ENCODE data around the gene OR2A2.
"Not testable (repeated sequence)": the region's sequence is repeated elsewhere in the genome, so short reads cannot be mapped to it uniquely, and the experiment has no call there.

The OR2A2 gene

GRCh38 chr7:144109283-144109682 lies at the start of gene OR2A2:
Gene OR2A2 (plus strand): TSS chr7:144109583. CDS start chr7:144109583, 0 bp downstream.
- no peak for DNase-seq

GRCh38 chr7:144063710-144064109 lies 45.7 kb upstream of the OR2A2 start:
- no peak for DNase-seq

- no peak for DNase-seq
Measured at GRCh38 chr7:144069511-144069910, 39.9 kb upstream of the OR2A2 start, which contains the start of gene OR2A25. Gene OR2A25 (plus strand): TSS chr7:144069811. CDS start chr7:144074220, 4,409 bp downstream.

GRCh38 chr7:144069953-144070352 lies 39.4 kb upstream of the OR2A2 start:
- DNase-seq: no peak

- DNase-seq: no peak
Measured at GRCh38 chr7:144074374-144074773, 35.0 kb upstream of the OR2A2 start.

GRCh38 chr7:144085978-144086377 lies 23.4 kb upstream of the OR2A2 start, which contains the start of gene OR2A12:
Gene OR2A12 (plus strand): TSS chr7:144086278. CDS start chr7:144095108, 8,830 bp downstream.
- DNase-seq: no peak

- no peak for DNase-seq
Measured at GRCh38 chr7:144086730-144087129, 22.7 kb upstream of the OR2A2 start.

GRCh38 chr7:144087230-144087629 lies 22.2 kb upstream of the OR2A2 start:
- no peak for DNase-seq

GRCh38 chr7:144090667-144091066 lies 18.7 kb upstream of the OR2A2 start:
- DNase-seq: no peak

- no peak for DNase-seq
Measured at GRCh38 chr7:144098776-144099175, 10.6 kb upstream of the OR2A2 start.

GRCh38 chr7:144100607-144101006 lies 8.8 kb upstream of the OR2A2 start:
- DNase-seq: no peak

GRCh38 chr7:144102041-144102440 lies 7.3 kb upstream of the OR2A2 start:
- no peak for DNase-seq

- no peak for DNase-seq
Measured at GRCh38 chr7:144105211-144105610, 4.2 kb upstream of the OR2A2 start.

- DNase-seq: no peak
Measured at GRCh38 chr7:144110272-144110671, 889 bp downstream of the OR2A2 start.

GRCh38 chr7:144113651-144114050 lies 4.3 kb downstream of the OR2A2 start:
- DNase-seq: no peak

- no peak for DNase-seq
Measured at GRCh38 chr7:144118341-144118740, 9.0 kb downstream of the OR2A2 start.

GRCh38 chr7:144122876-144123275 lies 13.5 kb downstream of the OR2A2 start, which contains the start of gene OR2A14:
Gene OR2A14 (plus strand): TSS chr7:144123176. CDS start chr7:144129113, 5,937 bp downstream.
- no peak for DNase-seq

- DNase-seq: peak; percentile 74 to 92 (median 82)
Measured at GRCh38 chr7:144127714-144128334, 18.4 kb downstream of the OR2A2 start.

- not testable (repeated sequence) for DNase-seq
Measured at GRCh38 chr7:144129601-144130000, 20.2 kb downstream of the OR2A2 start.

- DNase-seq: no peak
Measured at GRCh38 chr7:144130730-144131129, 21.3 kb downstream of the OR2A2 start.

GRCh38 chr7:144132262-144132661 lies 22.9 kb downstream of the OR2A2 start:
- DNase-seq: no peak

- DNase-seq: no peak
Measured at GRCh38 chr7:144133307-144133706, 23.9 kb downstream of the OR2A2 start.

GRCh38 chr7:144134116-144134515 lies 24.7 kb downstream of the OR2A2 start:
- DNase-seq: no peak

GRCh38 chr7:144137501-144137900 lies 28.1 kb downstream of the OR2A2 start:
- DNase-seq: no peak

GRCh38 chr7:144142187-144142586 lies 32.8 kb downstream of the OR2A2 start:
- DNase-seq: no peak
